Fibroblast of mammary gland (primary cell): Measurements from ENCODE around the gene GRK3.

Experiments
- DNase-seq: peaks from one replicate; pipeline ENCODE4 v3.0.0-alpha.2; 2010; ENCODE audit warnings: low read depth
- H3K4me3 ChIP-seq: 2 replicates; pipeline ENCODE4 v1.5.1; 2011; ENCODE audit warnings: low read depth, mild to moderate bottlenecking, low read length, moderate library complexity; ENCODE audit not compliant: control insufficient read depth
- TF ChIP-seq, protein P1 (sequence below): conservative IDR thresholded peaks from 2 replicates; pipeline ENCODE4 v1.5.1; 2011; ENCODE audit warnings: low read depth, low read length, inconsistent platforms; ENCODE audit not compliant: control insufficient read depth, insufficient read depth

Gene GRK3

DNA sequence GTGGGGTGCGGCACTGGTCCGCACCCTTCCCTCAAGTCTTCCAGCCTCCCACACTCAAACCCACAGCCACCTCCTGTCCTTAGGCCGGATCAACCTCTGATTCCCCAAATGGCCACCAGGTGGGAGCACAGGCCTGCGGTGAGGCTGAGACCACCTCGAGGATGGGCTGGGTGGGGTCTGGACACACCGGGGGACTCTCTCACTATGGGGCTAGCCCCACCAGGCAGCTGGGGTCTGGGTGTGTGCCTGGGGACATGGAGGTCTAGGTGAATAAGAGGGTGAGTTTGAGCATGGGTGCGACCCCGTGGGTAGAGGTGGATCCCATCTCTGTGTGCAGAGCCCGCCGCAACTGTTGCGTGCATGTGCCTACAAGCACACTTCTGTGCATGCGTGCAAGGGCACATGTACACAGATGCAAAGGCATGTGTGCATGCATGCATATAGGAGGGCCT lies 210.1 kb downstream of the GRK3 start:
- no peak for DNase-seq
- TF ChIP-seq, protein P1, sequence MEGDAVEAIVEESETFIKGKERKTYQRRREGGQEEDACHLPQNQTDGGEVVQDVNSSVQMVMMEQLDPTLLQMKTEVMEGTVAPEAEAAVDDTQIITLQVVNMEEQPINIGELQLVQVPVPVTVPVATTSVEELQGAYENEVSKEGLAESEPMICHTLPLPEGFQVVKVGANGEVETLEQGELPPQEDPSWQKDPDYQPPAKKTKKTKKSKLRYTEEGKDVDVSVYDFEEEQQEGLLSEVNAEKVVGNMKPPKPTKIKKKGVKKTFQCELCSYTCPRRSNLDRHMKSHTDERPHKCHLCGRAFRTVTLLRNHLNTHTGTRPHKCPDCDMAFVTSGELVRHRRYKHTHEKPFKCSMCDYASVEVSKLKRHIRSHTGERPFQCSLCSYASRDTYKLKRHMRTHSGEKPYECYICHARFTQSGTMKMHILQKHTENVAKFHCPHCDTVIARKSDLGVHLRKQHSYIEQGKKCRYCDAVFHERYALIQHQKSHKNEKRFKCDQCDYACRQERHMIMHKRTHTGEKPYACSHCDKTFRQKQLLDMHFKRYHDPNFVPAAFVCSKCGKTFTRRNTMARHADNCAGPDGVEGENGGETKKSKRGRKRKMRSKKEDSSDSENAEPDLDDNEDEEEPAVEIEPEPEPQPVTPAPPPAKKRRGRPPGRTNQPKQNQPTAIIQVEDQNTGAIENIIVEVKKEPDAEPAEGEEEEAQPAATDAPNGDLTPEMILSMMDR, result peak; percentile 49

DNA sequence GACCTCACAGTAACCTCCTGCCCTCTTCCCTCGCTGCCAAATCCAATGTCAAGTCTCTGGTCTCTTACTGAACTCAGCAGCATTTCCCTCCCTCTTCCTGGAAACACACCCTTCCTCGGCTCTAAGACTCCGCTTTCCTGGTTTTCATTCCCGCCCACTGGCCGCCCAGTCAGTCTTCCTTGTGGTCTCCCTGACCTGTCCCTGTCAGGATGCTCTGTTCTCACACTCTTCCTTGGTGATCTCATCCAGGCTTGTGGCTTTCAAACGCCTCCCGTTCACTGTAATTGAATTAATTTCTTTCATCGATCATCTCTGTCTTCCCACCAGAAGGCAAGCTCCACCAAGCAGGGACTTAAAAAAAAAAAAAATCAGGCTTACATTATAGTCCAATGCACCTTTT lies 211.1 kb downstream of the GRK3 start:
- DNase-seq, result peak; percentile 72
- no peak overlapping the region for H3K4me3 ChIP-seq
- TF ChIP-seq, protein P1, result no peak

More for the DNA sequence above, 210.1 kb downstream of the GRK3 start:
- no peak overlapping the region for H3K4me3 ChIP-seq

DNA sequence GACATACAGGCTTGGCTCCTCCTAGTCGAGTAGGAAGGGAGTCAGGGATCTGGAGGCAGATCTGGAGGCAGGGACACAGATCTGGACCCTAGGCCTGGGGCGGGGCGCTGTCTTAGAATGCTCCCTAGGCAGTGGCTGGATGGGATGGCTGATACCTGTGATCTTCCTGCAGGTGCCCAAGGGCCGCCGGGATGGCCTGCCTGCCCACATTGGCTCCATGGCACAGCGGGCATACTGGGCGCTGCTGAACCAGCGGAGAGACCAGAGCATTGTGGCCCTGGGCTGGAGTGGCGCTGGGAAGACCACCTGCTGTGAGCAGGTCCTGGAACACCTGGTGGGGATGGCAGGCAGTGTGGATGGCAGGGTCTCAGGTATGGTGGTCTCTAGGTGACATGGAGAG lies 212.9 kb downstream of the GRK3 start:
- no peak overlapping the region for H3K4me3 ChIP-seq
- DNase-seq, result no peak
- TF ChIP-seq, protein P1, result no peak

DNA sequence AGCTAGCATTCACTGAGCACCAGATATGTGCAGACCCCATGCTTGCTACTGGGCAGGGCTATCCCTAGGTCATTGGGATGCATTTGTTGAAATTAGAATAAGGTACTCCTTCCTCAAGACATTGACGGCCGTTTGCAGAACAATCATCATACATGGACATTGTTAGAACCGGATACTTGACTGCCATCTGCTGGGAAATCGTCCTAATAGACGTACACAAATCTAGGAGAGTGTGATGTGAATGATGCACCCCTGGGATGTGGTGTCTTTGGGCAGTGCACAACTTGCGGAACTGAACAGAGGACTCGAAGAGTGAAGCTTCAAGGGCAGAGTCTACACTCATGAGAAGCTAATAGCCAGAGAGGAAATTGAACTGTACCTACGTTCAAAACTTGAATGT lies 213.4 kb downstream of the GRK3 start:
- peak; percentile 68 for DNase-seq
- TF ChIP-seq, protein P1, result peak; percentile 47
- H3K4me3 ChIP-seq, result no peak overlapping the region
